NOMO-1 (cell line): ENCODE measurements around the gene ATAD1.
"Not testable (repeated sequence)": the region's sequence is repeated elsewhere in the genome, so short reads cannot be mapped to it uniquely, and the experiment has no call there.

Experiments used
- DNase-seq, 2 experiments: peaks; one replicate each; lab custom pipeline; 2025; ENCODE audit not compliant: unreplicated experiment in 2 of 2; lab: John Stamatoyannopoulos, UW

ATAD1 gene, protein sequence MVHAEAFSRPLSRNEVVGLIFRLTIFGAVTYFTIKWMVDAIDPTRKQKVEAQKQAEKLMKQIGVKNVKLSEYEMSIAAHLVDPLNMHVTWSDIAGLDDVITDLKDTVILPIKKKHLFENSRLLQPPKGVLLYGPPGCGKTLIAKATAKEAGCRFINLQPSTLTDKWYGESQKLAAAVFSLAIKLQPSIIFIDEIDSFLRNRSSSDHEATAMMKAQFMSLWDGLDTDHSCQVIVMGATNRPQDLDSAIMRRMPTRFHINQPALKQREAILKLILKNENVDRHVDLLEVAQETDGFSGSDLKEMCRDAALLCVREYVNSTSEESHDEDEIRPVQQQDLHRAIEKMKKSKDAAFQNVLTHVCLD

DNA sequence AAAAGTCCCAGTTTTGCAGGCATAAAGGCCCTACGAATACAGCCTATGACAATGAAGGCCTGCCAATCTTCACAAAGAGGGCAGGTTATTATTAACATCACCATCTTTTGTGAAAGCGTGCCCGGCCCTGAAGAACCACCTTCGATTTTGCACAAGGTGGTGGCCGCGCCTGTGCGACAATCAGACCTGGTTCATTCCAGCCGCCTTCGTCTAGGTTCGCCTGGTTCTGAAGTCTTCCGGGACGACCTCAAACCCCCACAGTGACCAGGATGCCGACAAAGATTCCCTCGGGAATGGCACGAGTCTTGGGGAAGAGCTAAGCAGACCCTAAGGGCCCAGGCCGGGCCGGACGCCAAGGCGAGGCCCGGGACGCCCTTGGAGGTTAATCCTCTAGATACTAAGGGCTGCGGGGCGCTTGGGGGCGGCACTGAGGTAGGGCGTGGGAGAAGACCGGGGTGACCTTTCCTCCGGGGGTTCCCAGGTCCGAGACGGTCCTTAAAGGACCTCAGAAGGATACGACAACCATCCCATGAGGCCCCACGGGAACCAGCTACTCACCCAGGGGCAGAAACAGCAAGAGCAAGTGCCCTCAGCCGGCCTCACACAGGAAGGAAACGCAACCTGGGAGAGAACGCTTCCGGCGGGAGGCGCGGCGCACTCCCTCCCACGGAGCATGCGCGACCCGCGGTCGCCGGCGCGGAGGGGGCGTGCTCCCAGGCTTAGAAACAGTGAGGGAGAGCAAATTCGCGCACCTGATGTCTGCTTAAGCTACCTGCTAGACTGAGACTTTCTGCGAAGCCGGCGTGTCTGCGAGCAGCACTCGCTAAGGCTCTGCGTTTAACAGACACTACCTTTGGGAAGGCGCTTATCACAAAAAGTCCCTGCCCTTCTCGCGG lies at the start of gene ATAD1:
Gene ATAD1 (minus strand): TSS at position 618 of the 896 bp plus-strand sequence. CDS start 3,627 bp downstream, outside the sequence.
- peak; percentile 90 for DNase-seq

DNA sequence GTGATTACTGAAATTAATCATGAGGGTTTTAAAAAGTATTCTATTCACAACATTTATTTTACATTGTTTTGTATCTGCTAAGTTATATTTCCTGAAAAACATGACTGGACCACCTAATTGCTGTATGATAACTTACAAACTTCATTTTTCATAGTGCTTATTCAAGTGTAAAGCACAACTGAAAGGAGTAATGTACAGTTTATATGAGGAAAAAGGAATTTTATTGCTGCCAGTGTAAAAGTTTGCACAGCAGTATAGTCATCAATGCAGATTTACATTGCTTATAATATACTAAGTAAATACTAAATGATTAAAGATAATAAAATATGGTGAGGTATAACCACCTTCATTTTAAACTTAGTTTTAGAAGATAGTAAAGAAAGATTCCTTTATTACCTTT lies 49.4 kb upstream of the ATAD1 start:
- DNase-seq, result no peak

DNA sequence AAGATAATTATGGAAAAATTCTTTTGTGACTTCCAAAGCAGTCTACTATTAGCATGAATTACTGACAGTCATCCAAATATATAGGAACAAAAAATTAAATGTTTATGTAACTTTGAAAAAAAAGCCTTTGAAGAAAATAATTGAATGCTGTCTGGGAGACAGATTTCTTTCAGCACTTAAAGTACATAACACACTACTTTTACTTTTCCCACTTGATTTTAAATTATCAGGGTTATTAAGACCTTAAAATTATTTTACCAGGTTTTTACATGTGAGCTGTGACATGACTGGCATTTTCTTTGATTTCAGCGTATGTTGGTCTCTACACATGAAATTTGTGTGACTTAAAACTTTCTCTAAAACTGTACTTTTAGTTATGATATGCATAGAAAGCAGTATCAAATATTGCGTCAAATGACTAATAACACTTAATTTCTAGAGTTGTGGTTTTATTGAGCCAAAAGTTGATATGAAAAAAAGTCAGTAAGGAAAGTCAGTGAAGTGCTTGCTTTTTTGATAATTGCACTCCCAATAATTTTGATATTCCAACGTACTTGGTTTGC lies 48.5 kb upstream of the ATAD1 start:
- DNase-seq, result no peak

DNA sequence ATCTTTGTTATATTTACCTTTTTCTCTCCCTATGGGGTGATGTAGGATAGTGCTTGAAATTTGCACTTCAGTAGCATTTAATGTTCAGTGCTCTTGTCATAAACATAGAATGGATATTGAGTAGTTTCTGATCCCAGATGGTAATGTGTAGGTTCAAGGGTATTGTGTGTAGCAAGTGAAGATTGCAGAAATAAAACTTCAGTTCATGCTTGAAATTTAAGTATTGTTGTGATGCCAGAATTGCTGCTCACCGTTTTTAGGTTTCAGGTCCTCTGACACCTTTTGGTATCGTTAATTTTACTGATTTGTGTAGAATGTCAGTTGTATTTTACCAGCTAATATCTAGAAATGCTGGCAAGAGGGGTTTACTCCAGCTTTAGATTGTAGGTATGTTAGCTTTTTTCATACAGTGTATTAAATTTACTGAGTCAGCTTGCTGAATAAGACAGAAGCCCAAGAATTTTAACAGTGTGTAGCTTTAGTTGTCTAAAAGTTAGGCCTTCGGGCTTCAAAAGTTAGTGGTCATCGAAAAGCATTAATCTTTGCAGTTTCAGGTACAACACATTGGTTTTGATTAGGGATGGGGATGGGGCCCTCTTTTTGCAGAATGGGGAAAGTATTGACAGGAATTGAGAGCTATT lies 47.3 kb upstream of the ATAD1 start:
- DNase-seq, result no peak

DNA sequence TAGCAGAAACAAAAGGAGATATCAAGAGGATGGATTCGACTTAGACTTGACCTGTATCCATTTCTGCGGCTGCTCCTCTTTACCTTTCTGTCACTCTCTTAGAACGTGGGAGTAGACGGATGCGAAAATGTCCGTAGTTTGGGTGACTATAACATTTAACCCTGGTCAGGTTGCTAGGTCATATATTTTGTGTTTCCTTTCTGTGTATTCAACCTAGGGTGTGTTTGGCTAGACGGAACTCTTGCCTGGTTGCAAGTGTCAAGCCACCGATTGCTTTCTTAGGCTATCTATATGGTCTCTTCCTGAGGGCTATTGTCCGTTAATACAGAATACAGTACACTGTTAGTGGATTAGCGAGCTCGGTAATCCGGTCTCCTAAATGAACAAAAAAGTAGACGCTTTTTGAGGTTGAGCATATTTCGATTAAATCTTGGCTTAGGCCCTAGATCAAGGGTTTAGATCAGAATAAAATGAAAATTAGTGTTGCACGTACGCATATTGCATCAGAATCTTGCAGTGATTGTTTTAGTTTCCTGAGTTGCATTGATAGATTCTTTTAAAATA lies 46.6 kb upstream of the ATAD1 start:
- DNase-seq, result no peak

DNA sequence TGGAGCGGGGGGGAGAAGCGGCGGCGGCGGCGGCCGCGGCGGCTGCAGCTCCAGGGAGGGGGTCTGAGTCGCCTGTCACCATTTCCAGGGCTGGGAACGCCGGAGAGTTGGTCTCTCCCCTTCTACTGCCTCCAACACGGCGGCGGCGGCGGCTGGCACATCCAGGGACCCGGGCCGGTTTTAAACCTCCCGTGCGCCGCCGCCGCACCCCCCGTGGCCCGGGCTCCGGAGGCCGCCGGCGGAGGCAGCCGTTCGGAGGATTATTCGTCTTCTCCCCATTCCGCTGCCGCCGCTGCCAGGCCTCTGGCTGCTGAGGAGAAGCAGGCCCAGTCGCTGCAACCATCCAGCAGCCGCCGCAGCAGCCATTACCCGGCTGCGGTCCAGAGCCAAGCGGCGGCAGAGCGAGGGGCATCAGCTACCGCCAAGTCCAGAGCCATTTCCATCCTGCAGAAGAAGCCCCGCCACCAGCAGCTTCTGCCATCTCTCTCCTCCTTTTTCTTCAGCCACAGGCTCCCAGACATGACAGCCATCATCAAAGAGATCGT lies 46.0 kb upstream of the ATAD1 start:
- not testable (repeated sequence) for DNase-seq

DNA sequence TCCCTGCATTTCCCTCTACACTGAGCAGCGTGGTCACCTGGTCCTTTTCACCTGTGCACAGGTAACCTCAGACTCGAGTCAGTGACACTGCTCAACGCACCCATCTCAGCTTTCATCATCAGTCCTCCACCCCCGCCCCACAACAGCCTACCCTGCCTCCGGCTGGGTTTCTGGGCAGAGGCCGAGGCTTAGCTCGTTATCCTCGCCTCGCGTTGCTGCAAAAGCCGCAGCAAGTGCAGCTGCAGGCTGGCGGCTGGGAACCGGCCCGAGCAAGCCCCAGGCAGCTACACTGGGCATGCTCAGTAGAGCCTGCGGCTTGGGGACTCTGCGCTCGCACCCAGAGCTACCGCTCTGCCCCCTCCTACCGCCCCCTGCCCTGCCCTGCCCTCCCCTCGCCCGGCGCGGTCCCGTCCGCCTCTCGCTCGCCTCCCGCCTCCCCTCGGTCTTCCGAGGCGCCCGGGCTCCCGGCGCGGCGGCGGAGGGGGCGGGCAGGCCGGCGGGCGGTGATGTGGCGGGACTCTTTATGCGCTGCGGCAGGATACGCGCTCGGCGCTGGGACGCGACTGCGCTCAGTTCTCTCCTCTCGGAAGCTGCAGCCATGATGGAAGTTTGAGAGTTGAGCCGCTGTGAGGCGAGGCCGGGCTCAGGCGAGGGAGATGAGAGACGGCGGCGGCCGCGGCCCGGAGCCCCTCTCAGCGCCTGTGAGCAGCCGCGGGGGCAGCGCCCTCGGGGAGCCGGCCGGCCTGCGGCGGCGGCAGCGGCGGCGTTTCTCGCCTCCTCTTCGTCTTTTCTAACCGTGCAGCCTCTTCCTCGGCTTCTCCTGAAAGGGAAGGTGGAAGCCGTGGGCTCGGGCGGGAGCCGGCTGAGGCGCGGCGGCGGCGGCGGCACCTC lies 45.3 kb upstream of the ATAD1 start, which contains the start of the genes KLLN and PTEN:
Gene KLLN (minus strand): TSS at position 481 of the 891 bp plus-strand sequence. CDS start 1,046 bp downstream, outside the sequence.
Gene PTEN (plus strand): TSS at position 573 of the 891 bp plus-strand sequence. CDS start 845 bp downstream, outside the sequence.
- peak; percentile 87 to 91 for DNase-seq

DNA sequence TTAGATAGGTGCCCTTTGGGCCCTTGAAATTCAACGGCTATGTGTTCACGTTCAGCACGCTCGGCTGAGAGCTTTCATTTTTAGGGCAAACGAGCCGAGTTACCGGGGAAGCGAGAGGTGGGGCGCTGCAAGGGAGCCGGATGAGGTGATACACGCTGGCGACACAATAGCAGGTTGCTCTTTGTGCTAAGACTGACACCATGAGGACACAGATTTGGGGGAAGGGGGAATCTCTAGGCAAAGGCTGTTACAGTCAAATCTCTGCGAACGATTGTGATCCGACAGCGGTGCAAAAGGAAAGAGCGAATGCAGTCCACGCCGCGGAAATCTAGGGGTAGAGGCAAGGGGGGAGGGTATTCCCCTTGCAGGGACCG lies 44.6 kb upstream of the ATAD1 start:
- DNase-seq, result peak; percentile 64 to 82

DNA sequence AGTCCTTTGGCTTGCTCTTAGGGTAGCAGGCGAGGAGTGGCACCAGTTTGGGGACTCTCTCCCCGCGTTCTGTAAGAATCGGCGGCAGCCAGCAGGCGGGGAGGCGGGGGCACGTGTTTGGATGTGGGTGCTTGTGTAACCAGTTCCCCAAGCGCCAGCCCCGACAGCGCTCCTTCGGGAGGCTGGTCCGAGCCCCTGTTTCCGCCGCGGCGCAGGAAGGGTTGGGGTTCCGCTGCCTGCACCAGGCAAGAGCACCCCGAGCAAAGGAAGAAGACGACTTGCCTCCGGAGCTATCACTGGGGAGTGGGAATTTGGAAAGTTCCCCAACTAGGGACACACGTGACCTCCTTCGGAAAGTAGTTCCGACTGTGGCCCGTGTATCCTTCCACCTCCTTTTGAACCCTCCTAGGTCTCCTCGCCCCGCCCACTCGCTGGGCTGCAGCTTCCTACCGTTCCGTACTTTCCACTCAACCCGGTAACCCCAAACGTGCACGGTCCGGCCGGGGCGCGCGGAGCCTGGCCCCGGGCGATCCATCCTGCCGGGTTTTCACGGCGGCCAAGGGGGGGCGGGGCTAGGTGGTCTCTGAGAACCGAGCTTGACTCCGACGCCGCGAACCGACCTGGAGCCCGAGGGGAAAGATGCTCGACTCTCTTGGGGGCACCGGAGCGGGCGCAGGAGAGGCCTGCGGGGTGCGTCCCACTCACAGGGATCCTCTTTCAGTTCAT lies 44.1 kb upstream of the ATAD1 start:
- peak; percentile 97 to 98 for DNase-seq

DNA sequence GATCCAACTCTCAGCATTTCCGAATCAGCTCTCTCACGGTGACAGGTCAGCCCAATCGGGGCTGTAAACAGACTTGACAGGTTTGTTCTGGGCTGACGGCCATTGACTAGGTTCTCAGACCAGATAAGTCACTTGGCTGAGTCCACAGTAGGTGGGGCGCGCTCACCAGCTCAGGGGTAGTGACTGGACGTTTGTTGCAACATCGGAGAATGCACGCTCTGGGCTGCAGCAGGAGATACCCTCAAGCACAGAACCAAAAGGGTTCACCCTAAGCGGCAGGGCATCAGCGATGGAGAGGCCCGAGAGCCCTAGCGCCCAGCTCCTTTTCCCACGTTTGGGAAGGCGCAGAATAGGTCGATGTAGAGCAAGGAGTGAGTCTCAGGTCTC lies 43.5 kb upstream of the ATAD1 start:
- DNase-seq, result peak; percentile 80 to 82

DNA sequence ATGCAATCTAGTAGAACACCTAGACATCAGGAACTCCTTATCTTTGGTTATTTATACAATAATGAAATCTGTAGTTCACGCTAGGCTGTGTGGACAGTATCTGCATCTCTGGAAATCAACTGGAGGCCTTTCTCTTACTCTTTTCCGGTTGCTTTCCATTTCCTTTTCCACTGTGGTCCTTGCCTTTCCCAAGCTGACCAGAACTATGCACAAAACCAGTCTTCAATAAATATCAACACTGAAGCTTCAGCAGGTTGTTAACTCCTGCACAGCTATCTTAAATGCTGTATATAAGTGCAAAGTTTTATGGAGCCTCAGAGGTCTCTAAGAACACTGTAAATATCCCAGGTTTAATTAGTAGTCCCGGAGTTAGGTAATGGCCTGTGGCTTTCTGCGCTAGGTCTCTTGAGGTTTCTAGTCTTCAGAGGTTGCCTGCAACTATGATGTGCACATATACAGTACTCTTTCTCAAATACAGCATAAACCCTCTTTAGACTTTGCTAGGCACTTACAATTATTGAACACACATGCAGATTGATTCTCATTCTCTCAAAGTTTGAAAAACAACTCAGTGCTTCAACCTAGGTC lies 42.9 kb upstream of the ATAD1 start:
- peak; percentile 43 to 72 for DNase-seq

DNA sequence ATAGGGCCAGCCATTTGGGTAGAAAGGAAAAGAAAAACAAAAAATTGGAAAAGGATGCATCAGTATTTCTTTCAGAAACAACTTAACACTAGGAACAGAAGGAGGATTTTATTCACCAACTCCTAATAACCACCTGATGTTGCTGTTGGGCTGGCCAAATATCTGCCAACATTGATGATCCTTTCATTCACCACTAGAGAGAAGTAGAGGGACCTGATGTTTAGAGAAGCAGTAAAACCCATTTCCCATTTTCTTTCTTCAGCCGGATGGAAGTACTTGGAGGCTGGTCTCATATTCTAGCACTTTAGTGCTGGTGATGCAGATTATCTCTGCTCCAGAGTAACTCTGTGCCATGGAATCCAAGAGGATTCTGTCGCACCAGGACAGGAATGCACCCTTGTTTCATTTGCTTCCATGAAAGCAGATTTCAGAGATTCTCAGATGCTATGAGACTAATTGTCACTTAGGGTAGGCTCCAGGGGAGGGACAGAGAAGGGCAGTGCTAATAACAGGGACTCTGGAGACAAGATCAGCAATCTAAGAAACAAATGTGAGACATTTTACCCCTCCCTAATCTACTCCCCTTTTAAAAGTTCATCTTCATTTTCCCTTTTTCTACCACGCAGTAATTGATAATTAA lies 42.2 kb upstream of the ATAD1 start:
- peak; percentile 66 to 88 for DNase-seq

DNA sequence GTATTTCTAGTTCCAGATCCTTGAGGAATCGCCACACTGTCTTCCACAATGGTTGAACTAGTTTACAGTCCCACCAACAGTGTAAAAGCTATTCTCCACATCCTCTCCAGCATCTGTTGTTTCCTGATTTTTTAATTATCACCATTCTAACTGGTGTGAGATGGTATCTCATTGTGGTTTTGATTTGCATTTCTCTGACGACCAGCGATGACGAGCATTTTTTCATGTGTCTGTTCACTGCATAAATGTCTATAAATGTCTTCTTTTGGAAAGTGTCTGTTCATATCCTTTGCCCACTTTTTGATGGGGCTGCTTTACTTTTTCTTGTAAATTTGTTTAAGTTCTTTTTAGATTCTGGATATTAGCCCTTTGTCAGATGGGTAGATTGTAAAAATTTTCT lies 37.6 kb upstream of the ATAD1 start:
- not testable (repeated sequence) for DNase-seq

DNA sequence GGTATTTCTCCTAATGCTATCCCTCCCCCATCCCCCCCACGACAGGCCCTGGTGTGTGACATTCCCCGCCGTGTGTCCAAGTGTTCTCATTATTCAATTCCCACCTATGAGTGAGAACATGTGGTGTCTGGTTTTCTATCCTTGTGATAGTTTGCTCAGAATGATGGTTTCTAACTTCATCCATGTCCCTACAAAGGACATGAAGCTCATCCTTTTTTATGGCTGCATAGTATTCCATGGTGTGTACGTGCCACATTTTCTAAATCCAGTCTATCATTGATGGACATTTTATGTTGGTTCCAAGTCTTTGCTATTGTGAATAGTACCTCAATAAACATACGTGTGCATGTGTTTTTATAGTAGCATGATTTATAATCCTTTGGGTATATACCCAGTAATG lies 37.2 kb upstream of the ATAD1 start:
- not testable (repeated sequence) for DNase-seq

DNA sequence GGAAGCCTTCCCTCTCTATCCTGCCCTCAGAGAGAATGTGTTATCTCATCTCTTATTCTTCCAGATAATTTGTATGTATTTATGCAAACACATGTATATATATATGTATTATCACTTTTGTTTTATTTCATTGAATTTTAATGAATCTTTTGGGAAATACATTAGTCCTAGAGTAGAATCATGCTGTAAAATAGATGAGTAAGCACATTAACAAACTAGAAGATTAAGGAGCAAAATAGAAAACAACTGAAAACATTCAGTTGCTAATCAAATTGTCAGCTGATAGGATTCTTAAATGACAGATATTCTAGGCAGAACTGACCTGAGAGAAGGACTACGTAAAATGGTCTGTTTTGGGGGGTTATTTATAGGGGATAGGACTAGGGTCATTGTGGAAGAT lies 34.1 kb upstream of the ATAD1 start:
- no peak for DNase-seq

DNA sequence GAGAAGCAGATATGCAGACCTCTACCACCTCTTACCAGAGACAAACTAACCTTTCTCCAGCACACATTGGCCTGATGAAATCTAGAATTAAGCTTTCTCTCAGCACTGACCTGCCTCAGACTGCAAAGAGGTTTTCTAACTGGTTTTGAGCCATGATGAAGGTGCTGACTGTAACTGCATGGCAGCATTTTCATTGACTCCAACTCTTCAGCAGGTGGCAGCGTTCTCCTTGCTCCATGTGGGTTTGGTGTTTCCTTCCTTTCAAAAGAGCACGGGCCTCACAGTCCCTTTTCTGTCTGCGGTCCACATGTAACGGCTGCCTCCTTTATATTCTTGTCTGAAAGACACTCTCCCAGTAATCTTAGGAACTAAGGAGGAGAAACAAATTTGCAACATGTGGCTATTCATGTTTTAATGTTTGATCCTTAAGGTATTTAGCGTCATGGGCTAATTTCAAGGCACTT lies 32.7 kb upstream of the ATAD1 start:
- peak; percentile 43 to 69 for DNase-seq

DNA sequence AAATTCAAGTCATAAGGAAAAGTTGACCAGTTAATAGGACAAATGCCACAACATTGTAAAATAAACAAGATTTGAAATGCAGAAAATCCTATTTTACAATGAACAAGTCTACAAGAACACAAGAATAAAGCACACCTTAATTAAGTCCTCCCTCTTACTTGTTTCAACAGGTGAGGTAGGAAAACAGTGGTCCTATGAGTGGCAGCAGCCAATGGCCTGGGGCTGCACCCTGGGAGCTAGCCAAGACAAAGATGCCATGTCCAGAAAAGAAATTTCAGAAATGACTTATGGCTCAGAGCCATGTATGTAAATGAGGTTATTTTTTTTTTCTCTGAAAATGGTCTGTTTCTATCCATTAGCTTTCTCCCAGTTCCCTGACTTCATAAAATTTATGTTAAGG lies 31.0 kb upstream of the ATAD1 start:
- no peak for DNase-seq

DNA sequence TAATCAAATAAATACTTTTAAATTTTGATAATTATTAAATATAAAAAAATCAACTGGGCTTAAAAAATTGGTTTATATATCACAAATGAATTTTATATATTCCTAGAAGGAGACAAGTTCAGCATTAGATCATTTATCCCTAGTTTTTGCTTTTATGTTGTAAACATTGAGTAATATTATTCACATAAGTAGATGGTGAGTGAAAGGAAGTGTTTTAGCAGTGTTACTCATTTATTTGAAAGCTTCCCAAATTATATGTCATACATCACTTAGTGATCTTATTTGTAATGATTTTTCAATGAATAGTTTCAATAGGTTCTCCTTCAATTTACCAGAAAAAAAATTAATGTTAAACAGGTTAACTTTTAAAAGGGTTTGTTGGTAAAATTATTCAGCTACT lies 29.5 kb upstream of the ATAD1 start:
- no peak for DNase-seq
